NCI-H446 (cell line): Measurements from ENCODE around the gene B4GALT2.

Source experiments
- DNase-seq, 2 experiments: peaks; one replicate each; lab custom pipeline; 2025; lab: John Stamatoyannopoulos, UW

Gene B4GALT2

DNA sequence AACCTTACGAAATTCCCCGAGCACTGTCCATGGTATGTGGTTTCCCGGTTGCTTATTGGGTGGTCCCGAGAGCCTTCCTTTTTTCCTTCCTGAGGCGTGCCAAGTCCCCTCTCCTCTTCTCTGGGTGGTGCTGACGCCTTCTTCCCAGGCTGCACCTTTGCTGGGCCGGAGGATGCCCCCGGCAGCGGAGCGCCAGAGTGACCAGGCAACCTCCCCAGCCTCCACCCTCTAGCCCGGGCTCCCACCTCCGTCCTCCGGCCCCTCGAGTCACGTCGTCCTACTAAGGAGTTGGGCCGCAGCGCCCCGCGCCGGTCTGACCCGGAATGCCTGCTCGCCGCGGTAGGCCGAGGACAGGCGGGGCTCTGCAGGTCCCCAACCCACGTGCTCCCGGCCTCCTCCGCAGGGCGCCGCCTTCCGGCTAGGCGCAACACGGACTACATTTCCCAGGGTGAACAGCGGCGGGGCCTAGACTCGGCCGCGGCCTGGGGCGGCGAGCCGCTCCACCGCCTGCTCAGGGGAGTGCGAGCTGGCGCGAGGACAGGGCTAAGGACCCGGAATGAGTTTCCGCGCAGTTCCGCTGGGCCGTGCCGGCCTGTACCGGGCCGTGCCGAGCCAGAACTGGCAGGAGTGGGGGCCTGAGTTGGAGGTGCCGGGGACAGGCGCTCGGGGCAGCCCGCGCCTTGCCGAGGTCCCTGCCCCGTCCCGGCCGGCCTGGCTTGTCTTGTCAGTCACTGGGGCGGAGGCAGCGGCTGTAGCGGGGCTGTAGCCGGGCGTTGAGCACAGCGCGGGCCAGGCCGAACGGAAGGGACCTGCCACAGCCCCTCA is 32.6 kb upstream of the B4GALT2 start, which contains the start of gene IPO13:
TSS of gene IPO13 (plus strand) at position 715 of the 825 bp plus-strand sequence. CDS start 651 bp downstream, outside the sequence.
- peak; percentile 93 to 98 for DNase-seq

DNA sequence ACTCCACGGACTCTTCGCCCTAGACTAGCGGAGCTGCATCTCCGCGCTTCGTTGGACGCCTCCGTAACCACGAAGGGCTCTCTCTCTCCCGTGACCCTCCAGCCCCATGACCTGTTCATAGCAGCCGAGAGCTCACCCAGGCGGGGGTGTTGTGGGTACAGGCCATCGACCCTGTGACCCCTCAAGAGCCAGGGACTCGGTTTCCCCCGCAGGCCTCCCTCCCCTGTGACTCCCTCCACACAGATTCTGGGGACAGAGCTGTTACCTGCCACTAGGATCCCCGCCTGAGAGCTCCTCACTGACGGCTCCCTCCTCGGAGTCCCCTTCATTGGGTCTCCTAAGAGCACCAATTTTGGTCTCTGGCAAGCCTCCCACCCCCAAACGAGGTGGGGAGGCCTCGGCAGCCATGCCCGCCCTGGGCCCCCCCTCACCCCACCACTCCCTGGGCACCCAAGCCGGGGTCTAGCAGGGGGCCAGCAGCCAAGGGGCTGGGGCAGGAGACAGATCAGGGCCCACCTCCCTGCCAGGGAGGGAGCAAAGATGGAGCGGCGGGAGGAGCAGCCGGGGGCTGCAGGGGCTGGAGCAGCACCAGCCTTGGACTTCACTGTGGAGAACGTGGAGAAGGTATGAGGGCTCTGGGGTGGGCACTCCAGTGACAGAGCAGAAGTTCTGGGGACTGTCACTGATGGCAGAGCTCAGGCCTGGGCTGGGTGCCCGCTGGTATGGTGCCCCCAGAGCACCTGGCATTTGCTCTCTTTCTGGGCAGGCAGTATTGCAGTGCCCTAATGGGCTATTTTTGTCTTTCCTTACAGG is 31.7 kb upstream of the B4GALT2 start:
- DNase-seq, result peak in 1 of 2 experiments; percentile 48

DNA sequence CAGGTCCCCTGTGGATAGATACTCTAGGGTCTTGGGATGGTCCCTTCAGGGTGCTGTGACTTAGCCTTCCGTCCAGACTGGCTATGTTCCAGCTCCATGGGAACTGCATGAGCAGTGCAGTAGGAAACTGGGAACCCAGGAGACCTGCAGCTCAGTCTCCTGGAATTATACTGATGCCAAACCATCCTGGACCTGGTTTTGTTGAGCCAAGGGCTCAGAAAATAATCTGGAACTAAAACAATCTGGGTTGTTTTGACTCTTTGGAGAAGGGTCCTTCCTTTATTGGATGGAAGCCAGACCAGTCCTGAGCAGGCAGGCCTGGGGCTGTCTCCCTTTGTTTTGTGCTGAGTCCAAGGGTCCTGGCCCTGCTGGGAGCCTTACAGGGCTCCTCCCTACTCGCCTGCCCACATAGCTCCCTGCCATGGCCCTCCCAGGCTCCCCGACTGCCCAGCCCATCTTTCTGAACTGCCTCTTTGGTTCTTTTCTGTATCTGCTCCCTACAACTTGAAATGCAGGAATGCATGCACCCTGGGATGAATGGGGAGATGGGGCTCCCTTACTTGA is 31.1 kb upstream of the B4GALT2 start:
- peak; percentile 22 to 48 for DNase-seq

DNA sequence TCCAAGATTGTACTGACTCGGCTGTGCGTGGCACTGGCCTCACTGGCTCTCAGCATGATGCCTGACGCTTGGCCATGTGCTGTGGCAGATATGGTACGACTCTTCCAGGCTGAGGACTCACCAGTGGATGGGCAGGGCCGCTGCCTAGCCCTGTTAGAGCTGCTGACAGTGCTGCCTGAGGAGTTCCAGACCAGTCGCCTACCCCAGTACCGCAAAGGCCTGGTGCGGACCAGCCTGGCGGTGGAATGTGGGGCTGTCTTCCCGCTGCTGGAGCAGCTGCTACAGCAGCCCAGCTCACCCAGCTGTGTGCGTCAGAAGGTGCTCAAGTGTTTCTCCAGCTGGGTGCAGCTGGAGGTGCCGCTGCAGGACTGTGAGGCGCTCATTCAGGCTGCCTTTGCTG is 29.3 kb upstream of the B4GALT2 start:
- DNase-seq, result no peak

DNA sequence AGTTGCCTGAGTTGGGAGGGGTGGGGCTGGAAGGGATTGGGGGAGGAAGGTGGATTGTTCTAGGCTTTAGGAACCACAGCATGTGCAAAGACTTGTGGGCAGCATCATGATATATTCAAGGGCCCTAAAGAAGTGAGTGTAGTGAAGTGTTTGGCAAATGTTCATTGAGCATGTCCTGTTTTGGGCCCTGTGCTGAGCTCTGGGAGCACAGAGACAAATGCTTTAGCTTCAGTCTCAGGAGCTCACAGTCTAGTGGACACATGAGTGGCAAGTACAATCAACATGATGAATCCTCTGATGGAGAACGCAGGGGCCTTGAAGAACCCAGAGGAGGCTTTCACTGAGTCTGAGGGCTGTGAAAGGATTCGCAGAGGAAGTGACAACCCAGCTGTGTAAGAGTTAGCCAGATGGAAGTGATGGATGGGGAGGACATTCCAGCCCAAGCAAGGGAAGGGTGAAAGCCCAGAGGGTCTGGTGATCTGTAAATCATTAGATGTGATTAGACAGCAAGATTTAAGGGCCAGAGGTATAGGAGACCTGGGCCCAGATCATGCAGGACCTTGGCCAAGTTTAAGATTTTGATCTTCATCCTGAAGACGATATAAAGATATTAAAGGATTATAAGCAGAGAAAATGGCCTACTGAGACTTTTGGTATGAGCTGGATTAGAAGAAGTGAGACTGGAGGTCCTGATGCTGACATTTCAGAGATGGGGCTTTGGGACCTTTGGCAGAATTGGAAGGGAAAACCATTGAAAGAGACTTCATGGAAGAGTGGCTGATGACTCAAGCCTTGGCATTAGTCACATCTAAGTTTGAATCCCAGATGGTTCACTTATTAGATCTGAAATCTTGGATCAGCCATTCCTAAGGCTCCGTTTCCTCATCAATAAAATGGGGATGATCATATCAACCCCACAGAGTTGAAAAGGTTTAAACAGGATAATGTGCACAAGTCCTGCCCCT is 27.7 kb upstream of the B4GALT2 start:
- no peak for DNase-seq

DNA sequence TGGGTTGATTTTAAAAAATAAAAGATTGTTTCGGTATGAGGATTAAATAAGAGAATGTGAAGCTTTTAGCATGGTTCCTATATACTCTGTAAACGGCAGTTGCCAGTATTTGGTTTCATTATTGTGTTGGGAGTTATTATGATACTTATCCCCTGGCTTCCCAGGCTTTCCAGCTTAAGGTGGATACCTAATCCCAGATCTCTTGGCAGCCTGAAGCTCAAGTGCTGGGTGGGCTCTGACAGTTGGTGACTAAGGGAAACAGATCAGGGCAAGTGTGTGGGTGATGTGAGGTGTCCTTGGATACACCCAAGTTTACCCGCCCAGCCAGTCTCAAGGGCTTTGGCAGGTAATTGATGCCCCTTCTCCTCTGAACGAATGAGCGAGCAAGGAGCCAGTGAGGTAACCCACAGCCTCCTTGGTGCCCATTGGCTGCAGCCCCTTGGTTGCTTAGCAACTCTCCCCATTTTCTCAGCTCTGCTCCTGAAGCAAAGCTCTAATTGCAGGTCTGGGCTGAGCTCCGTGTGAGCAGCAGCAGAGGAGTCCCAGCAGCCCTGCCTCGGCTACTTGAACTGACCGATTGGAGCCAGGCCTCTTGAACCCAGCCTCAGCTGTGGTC is 26.2 kb upstream of the B4GALT2 start:
- DNase-seq, result no peak

DNA sequence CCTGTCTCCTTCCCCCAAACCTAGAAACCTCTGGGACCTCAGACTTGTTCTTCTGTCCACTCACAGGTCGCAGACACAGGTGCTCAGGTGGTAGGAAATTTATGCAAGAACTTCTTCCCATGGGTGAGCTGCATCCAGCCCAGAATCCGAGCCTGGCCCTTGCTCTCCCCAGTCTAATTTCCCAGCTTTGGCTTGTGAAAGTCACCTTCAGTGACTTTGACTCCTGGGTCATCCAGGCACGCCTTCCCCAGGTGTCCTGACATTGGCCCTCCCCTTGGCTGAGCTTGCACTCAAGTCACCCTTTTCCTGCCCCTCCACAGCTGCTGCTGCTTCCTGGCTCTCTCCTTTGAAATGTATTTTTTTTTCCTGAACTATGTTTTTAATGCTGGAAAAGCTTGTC is 25.6 kb upstream of the B4GALT2 start:
- no peak for DNase-seq

DNA sequence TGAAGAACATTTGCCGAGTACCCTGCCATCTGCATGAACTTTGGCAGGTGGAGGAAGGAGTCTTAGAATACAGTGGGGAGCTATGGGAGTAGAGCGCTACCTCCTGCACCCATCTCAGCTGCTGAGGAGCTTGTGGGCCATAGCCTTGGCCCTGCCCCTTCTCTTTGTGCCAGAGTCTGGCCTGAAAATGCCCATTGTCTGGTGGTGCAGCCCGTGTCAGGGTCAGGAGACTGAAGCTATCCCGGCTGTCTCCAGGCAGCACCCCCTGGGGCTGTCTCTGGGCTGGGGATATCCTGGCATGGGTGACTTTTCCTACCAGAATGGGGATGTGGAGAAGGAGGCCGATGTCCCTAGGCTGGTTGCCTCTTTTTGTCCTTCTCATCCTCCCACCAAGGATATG is 25.0 kb upstream of the B4GALT2 start:
- DNase-seq, result no peak

DNA sequence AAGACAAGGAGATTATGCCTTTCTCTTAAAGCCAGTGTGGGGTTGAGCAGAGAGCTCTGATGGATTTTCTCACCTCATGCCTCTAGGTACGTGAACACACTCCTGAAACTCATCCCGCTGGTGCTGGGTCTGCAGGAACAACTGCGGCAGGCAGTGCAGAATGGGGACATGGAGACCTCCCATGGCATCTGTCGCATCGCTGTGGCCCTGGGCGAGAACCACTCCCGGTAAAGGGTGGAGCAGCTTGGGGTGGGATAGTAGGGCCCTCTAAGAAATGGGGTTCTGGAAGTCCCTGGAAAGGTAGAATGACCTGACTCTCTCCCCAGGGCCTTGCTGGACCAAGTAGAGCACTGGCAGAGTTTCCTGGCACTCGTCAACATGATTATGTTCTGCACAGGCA is 22.8 kb upstream of the B4GALT2 start:
- DNase-seq, result no peak

DNA sequence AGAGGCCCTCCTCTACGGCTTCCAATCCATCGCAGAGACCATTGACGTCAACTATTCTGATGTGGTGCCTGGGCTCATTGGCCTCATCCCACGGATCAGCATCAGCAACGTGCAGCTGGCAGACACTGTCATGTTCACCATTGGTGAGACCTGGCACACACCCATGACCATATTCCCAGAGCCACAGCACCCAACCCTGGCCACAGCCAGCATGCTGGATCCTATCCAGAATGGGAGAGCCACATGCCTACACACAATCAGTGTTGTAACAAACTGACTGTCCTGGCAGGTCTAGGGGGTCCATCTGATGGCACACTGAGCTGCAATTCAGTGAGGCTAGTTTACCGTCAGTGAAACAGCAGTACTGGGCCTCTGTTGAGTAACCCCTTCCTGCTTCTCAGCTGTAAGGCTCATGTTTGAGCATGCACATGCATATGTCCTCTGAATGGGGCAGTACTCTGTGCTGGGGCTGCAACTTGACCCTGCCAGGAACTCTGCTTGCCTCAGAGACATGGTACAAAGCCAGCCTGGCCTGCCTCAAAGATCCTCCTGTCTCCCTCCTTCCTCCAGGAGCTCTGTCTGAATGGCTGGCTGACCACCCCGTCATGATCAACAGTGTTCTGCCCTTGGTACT is 21.5 kb upstream of the B4GALT2 start:
- no peak for DNase-seq

DNA sequence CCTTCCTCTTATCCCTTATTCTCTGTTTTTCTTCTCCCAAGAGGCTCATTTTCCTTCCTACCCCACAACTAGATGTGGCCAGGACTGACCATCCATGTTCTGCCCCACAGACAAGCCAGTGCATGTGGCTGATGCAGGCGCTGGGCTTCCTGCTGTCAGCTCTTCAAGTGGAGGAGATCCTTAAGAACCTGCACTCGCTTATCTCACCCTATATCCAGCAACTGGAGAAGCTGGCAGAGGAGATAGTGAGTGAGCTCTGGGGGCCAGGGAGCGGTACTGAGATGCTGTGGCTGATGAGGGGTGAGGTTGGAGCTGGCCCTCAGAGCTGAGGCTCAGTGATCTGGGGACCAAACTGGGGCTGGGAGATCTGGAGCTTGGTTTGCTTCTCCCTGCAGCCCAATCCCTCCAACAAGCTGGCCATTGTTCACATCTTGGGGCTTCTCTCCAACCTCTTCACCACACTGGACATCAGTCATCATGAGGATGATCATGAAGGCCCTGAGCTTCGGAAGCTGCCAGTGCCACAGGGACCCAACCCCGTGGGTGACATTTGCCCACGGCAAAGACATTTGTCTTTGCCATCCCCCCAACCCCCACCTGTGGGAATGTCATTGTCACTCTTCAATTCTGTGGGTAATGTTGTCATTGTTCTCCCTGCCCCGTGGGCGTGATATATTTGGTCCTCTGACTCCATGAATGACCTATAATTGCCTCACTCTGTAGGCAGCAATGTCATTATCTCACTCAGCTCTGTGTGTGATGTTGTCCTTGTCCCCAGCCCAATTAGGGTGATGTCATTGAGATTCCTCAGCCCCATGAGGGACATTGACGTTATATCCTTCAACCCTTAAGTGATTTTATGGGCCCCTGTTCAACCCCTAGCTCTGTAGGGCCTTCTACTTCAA is 20.4 kb upstream of the B4GALT2 start:
- no peak for DNase-seq

DNA sequence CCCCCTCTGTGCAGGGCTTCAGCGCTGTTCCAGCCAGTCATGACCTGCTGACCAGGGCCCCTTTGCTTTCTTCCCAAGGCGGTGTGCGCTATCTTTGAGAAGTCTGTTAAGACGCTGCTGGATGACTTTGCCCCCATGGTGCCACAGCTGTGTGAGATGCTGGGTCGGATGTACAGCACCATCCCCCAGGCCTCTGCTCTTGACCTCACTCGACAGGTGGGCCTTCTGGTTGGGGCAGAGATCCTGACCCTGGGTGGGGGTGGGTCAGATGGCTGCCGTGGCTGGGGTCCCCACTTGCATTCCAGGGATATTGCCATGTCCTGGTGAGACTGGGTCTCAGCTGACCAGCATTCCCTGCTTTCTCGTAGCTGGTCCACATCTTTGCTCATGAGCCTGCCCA is 18.2 kb upstream of the B4GALT2 start:
- DNase-seq, result no peak

DNA sequence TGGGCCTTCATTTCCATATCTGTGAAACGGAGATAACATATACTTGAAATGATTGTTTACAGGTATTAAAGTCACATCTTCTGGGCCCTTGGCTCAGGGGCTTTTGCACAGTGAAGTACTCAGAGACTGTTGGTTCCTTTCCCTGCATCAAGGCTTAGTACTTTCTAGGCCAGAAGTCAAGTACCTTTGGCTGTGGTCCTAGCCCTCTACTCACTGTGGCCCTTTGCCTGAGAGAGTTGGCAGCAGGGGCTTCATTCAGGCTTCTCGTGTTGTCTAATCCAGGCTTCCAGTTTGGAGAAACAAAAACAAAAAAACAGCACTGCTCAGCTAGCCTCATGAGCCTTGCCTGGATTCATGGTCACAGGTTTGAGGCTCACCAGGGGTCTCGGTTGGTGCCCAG is 17.3 kb upstream of the B4GALT2 start:
- DNase-seq, result no peak

DNA sequence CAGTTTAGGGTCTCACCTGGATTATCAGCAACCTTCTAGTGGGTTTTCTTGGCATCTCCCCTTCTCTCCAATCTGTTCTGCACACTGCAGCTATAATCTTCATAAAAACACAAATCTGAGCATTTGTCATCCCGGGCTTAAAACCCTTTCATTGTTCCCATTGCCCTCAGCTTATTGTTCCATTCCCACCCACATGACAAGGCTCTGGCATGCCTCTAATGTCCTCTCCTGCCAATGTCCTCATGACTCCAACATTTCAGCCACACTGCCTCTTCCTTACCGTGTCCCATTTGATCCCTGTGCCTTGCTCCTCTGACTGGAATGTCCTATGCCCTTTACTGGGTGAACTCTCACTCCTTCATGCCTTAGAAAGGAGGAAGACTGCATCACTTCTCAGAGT is 16.7 kb upstream of the B4GALT2 start:
- DNase-seq, result no peak

DNA sequence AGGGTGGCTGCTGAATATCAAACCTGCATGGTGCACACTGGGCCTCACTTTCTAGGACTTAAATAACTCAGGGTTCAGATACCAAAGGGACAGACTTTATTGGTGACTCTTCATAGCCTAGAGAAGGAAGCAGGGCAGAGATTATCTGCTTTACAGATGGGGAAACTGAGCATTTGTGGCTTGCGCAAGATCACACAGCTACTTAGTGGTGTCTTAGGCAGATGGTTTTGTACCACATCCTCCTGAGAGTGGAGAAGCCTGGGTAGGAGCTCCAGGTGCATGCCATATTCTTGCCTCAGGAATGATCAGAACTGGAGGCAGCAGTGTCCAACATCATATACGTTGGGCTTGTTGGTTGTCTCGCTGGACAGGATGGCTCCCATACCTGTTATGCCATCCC is 16.0 kb upstream of the B4GALT2 start:
- DNase-seq, result no peak

DNA sequence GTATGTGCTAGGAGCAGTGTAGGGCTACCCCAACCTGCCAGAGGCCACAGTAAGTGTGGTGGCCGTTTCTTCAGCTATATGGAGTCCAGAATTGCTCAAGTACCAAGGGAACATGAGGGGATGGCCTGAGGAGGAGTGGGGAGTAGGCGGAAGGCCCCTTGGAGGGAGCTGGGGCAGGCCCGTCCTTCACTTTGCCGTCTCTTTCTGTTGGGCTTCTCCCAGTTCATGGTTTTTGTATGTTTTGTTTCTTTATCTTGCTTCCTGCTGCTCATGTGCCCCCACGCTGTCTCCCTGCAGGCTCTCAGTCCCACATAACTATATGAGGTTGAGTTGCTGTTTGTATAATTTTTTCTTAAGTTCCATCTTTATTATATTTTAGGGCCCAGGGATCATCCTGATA is 15.1 kb upstream of the B4GALT2 start:
- DNase-seq, result no peak

DNA sequence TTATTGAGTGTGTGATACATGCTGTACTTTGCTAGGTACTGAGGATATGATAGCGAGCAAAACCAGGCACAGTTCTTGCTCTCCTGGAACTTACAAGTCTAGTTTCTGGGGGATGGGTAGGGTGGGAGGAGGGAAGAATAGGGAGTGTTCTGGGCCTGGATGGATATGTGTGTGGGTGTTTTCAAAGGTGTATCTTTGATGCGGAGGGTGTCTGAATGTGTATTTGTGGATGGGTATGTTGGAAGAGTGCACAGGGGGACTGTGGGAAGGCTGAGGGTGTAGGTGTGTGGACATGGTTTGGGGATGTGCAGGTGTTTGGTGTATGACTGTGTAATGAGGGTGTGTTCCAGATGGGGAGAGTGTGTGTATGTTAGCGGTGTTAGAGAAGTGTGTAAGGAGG is 13.7 kb upstream of the B4GALT2 start:
- no peak for DNase-seq

DNA sequence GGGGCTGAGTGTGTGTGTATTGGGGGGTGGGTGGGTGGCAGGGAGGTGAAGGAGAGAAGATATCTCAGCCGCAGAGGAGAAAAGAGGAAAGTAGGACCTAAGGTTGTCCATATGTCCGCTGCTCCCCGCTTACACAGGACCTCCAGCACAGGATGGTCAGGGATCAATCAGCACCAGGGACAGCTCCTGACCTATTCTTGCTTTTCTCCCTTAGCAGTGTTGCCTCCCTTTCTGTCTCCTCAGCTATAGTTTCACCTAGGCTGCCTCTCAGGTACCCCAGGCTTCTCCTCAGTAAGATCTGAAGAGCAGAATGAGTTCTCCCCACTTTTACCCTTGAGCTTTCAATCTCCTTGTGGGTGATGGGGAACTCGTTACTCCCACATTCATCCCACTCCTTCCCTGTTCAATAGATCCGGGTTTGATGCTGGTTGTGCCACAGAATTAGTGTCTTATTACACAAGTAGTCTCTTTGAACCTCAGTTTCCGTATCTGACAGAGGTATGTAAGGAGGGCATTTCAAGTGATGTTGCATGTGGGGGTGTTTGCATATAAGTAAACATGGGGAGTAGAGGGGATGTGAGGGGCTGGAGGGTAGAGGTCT is 10.6 kb upstream of the B4GALT2 start:
- no peak for DNase-seq

DNA sequence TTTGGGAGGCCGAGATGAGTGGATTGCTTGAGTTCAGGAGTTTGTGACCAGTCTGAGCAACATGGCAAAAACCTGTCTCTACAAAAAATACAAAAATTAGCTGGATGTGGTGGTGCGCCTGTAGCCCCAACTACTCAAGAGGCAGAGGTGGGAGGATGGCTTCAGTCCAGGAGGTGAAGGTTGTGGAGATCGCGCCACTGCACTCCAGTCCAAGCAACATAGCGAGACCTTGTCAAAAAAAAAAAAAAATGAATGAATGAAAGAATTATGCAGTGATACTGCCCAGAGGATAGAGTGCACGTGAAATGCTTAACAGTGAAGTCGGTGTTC is 9.6 kb upstream of the B4GALT2 start:
- DNase-seq, result no peak
